Activated naive CD4-positive, alpha-beta T cell treated with anti-CD3 and anti-CD28 coated beads, Interleukin-2, amount 10 ng/mL, durations not matched to agents 5 hours and 36 hours (primary cell): Measurements from ENCODE around the gene UNK. TPM values are rescaled to one million over a fixed set of nuclear protein-coding genes. Genes with fewer than 3 reads are reported as not detected.

Experiments
- microRNA-seq: library from miRNA; unstranded; fragments of <30 nt; microRNA quantifications from one replicate; pipeline ENCODE4 v1.2.0, GENCODE V29; 2022; ENCODE audit warnings: borderline microRNAs expressed, borderline replicate concordance
- total RNA-seq, 2 experiments: library from RNA; stranded (reverse); gene quantifications; one replicate each; pipeline ENCODE4 v1.2.3, GENCODE V29; 2021

UNK gene, protein sequence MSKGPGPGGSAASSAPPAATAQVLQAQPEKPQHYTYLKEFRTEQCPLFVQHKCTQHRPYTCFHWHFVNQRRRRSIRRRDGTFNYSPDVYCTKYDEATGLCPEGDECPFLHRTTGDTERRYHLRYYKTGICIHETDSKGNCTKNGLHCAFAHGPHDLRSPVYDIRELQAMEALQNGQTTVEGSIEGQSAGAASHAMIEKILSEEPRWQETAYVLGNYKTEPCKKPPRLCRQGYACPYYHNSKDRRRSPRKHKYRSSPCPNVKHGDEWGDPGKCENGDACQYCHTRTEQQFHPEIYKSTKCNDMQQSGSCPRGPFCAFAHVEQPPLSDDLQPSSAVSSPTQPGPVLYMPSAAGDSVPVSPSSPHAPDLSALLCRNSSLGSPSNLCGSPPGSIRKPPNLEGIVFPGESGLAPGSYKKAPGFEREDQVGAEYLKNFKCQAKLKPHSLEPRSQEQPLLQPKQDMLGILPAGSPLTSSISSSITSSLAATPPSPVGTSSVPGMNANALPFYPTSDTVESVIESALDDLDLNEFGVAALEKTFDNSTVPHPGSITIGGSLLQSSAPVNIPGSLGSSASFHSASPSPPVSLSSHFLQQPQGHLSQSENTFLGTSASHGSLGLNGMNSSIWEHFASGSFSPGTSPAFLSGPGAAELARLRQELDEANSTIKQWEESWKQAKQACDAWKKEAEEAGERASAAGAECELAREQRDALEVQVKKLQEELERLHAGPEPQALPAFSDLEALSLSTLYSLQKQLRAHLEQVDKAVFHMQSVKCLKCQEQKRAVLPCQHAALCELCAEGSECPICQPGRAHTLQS
- 10 to 100 TPM; 24.7 to 29.8 TPM for total RNA-seq

DNA sequence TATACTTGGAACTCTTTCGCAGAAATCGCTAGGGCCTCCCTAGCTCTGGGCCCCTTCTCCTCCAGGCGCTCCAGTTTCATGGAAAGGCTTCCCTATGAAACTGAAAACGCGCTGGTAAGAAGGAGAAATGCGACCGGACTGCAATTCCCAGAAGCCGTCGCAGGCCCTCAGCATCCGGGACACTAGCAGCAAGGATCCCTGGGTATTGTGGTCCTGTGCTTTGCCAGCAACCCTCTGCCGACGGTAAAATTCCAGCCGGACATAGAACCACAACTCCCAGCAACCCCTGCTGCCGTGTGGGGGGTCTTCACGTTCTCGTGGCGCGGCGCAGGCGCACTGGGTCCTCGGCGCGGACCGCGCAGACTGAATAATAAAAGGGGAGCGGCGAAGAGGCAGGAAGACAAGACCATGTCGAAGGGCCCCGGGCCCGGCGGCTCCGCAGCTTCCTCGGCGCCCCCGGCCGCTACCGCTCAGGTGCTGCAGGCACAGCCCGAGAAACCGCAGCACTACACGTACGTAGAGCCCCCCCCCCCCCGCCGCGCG, at the start of gene UNK:
Gene UNK (plus strand): TSS at position 334 of the 543 bp plus-strand sequence. CDS start 75 bp downstream, at position 409.

DNA sequence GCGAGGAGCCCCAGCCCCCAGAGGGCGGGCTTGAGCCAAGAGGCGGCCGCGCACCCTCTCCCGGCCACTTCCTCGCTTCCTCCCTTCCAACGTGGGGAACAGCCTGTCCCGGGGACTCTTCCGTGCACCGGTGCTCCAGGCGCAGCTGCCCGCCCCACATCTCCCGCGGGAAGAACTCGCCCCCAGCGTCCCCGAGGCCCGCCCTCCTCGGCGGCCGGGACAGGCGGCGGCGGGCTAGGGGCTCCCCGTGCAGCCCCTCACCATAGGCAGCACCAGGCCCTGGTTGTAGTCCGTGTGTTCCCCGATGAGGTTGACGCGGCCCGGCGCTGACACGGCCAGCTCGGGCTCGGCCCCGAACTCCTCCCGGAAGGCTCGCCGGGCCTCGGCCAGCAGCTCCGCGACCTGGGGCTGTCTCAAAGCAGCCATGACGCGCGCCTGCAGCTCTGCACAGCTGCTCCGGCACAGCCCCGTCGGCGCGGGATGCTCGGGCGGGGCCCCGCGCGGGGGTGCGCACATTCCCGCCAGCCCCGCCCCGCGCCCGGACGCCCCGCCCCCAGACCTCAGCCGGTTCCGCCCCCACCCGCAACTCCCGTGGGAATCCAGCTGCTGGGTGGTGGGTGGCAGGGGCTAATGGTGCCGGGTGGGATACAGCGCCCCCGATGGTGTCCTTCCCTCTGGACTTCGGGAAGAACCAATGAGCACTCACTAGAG, 19.7 kb upstream of the UNK start, which contains the start of gene GALK1:
Gene GALK1 (minus strand): TSS at position 482 of the 711 bp plus-strand sequence. CDS start 56 bp downstream, at position 426.

DNA sequence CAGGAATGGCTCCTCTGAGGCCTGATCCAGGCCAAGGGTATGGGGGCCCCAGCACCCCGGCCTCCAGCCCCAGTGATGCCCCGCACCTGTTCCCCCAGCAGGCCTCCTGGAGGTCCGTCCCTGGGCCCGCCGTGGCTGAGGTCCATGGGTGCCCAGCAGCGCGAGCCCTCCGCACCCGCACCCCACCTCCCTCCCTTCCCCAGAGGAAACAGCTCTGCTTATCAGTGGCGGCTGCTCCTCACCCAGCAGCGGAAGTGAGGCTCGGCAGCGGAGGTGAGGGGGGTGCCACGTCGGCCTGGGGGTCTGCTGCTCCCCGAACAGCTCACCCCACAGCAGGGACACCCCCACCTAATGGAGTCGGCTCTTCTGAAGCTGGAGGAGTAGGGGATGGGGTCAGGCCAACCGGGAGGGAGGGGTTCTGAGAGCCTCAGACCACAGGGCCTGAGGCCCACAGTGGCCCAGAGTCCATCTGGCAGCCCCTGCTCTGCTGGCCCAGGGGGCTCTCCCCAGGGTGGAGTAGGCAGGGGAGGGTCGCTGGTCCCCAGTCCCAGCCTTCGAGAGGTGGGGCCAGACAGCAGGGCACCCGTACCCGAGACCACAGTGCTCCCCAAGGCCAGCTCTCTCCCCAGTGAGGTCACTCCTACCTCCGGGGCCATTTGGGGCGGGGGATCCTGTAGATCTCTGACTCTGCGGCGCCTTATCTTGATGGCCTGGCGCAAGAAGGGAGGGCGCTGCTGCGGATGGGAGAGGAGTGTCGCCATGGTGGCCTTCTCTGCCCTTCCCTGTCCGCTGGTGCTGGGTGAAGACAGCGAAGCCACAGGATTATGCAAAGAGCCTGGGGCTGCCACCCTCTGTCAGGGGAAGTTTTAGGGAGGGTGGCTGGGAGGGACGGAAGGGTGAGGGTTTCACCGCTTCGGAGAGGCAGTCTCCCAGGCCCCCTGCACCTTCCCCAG, 59.2 kb downstream of the UNK start, which contains the start of gene UNC13D:
Gene UNC13D (minus strand): TSS at position 828 of the 953 bp plus-strand sequence. CDS start 67 bp downstream, at position 761.

GRCh38 chr17:75855310-75856061, 70.9 kb downstream of the UNK start, which contains the start of gene WBP2:
TSS of gene WBP2 (minus strand) at chr17:75855335. CDS start at chr17:75855297, 38 bp downstream.

Small RNA genes within 50 kb of the gene (microRNA-seq; reads per million reads assigned to microRNA genes)
- gene MIR4738 = not detected

Other genes with a start within 250 kb of the UNK start
- 10 to 100 TPM; 31.0 to 32.0 TPM for gene MYO15B, start 197.0 kb upstream of the UNK start, total RNA-seq
- under 1 TPM in 1 of 2 experiments, not detected in 1; 0.15 TPM for gene SMIM5, start 151.4 kb upstream of the UNK start, total RNA-seq
- 10 to 100 TPM; 37.6 to 43.7 TPM for gene RECQL5, start 117.7 kb upstream of the UNK start, total RNA-seq
- 10 to 100 TPM; 70.5 to 79.5 TPM for gene SAP30BP, start 117.5 kb upstream of the UNK start, total RNA-seq
- 1 to 10 TPM; 1.5 to 1.6 TPM for gene ITGB4, start 63.3 kb upstream of the UNK start, total RNA-seq
- gene GALK1, start 19.6 kb upstream of the UNK start, total RNA-seq = 10 to 100 TPM; 32.4 to 36.0 TPM
- 100 to 1,000 TPM; 170 to 185 TPM for gene UNC13D, start 59.6 kb downstream of the UNK start, total RNA-seq
- 10 to 100 TPM; 84.7 to 87.8 TPM for gene WBP2, start 70.5 kb downstream of the UNK start, total RNA-seq
- gene TRIM47, start 93.8 kb downstream of the UNK start, total RNA-seq = 10 to 100 TPM; 26.7 to 33.0 TPM
- 10 to 100 TPM; 29.1 to 30.9 TPM for gene TRIM65, start 112.1 kb downstream of the UNK start, total RNA-seq
- 10 to 100 TPM; 86.9 to 87.8 TPM for gene MRPL38, start 120.1 kb downstream of the UNK start, total RNA-seq
- 10 to 100 TPM; 15.9 to 20.2 TPM for gene FBF1, start 156.2 kb downstream of the UNK start, total RNA-seq
- 10 to 100 TPM; 23.8 to 26.4 TPM for gene ACOX1, start 194.4 kb downstream of the UNK start, total RNA-seq
- 10 to 100 TPM; 18.1 to 20.2 TPM for gene TEN1, start 194.4 kb downstream of the UNK start, total RNA-seq
- 1 to 10 TPM; 5.5 to 6.9 TPM for gene CDK3, start 216.0 kb downstream of the UNK start, total RNA-seq
- under 1 TPM; 0.14 to 0.18 TPM for gene EVPL, start 242.5 kb downstream of the UNK start, total RNA-seq